HCT116 (cell line): ENCODE results near the gene LY6G6D. TPM values are rescaled to one million over a fixed set of nuclear protein-coding genes. Genes with fewer than 3 reads are reported as not detected.

ENCODE experiments used
- ATAC-seq: fragments of 200-7000 bp; cut with Tn5 transposase; 2 replicates; pipeline ENCODE4 v1.9.1; 2020; ENCODE audit warnings: mild to moderate bottlenecking, moderate library complexity
- BruUV-seq: library from RNA; stranded (reverse); fragments of 400-500 nt; replicated peaks from 2 replicates; lab custom pipeline; 2021; lab: Mats Ljungman, UMichigan
- CTCF ChIA-PET: fragments of 300-600 bp; sonication (Branson Sonifier 250); formaldehyde crosslinking; loops from one replicate; lab custom pipeline; 2021; ENCODE audit warnings: antibody characterized with exemption; lab: Charles Lee
- POLR2A ChIA-PET: fragments of 300-600, 350-600 bp; sonication (Branson Sonifier 250); formaldehyde crosslinking; loops from one replicate; lab custom pipeline; 2021; ENCODE audit warnings: antibody characterized with exemption; lab: Charles Lee
- RAD21 ChIA-PET, 2 experiments: fragments of 300-600 bp; sonication (Branson Sonifier 250); formaldehyde crosslinking; loops; one replicate each; lab custom pipeline; 2023; ENCODE audit warnings: low total read pairs in 2 of 2; ENCODE audit not compliant: uncharacterized antibody in 2 of 2, unreplicated experiment in 2 of 2, low non-redundant PET in 1 of 2; lab: Charles Lee
- DNase-seq: peaks from one replicate; pipeline ENCODE4 v3.0.0-alpha.2; 2010; ENCODE audit warnings: low read depth, low spot score
- H2AFZ ChIP-seq: fragments of 200-600 bp; shearing (Covaris generic), sonication (generic); 2 replicates; pipeline ENCODE4 v1.6.1; 2017; ENCODE audit warnings: low read depth, mixed run types, mixed read lengths, antibody characterized with exemption, low read length; ENCODE audit not compliant: poor library complexity, severe bottlenecking
- H3K27ac ChIP-seq: 2 replicates; pipeline ENCODE4 v1.5.1; 2012; ENCODE audit warnings: low read depth, low read length
- H3K27me3 ChIP-seq: fragments of 200-600 bp; sonication (generic); 2 replicates; pipeline ENCODE4 v1.6.1; 2016; ENCODE audit warnings: mixed run types, low read length, mixed read lengths; ENCODE audit not compliant: insufficient read depth
- H3K36me3 ChIP-seq, 2 experiments: fragments of 200-500 bp in 1 of 2; fragments of 200-600 bp in 1 of 2; sonication (Bioruptor generic) in 1 of 2; sonication (generic) in 1 of 2; 2 replicates each; pipeline versions ENCODE4 v1.5.1 to v1.6.1; 2014 to 2016; ENCODE audit warnings: low read length in 2 of 2, inconsistent platforms in 1 of 2, mixed read lengths in 1 of 2, mixed run types in 1 of 2; ENCODE audit not compliant: insufficient read depth in 2 of 2, control insufficient read depth in 1 of 2
- H3K4me1 ChIP-seq, 2 experiments: fragments of 200-600 bp in 1 of 2; sonication (generic) in 1 of 2; 2 replicates each; pipeline versions ENCODE4 v1.5.1 to v1.6.1; 2012 to 2017; ENCODE audit warnings: low read length in 2 of 2, inconsistent platforms in 1 of 2, mild to moderate bottlenecking in 1 of 2, mixed read lengths in 1 of 2, mixed run types in 1 of 2, moderate library complexity in 1 of 2; ENCODE audit not compliant: insufficient read depth in 2 of 2, control insufficient read depth in 1 of 2
- H3K4me2 ChIP-seq: fragments of 200-600 bp; sonication (generic); 2 replicates; pipeline ENCODE4 v1.6.1; 2017; ENCODE audit warnings: mixed run types, low read length, mixed read lengths
- H3K4me3 ChIP-seq, 2 experiments: fragments of 200-600 bp in 1 of 2; sonication (generic) in 1 of 2; replicated peaks in 1 of 2; 2 replicates each; pipeline ENCODE4 v1.5.1; 2011 to 2016; ENCODE audit warnings: low read length in 2 of 2, control low read depth in 1 of 2, low read depth in 1 of 2, mild to moderate bottlenecking in 1 of 2, mixed read lengths in 1 of 2, mixed run types in 1 of 2
- H3K79me2 ChIP-seq: fragments of 200-600 bp; sonication (generic); 2 replicates; pipeline ENCODE4 v1.6.1; 2017; ENCODE audit warnings: mild to moderate bottlenecking, mixed run types, low read length, moderate library complexity, mixed read lengths; ENCODE audit not compliant: insufficient read depth
- H3K9ac ChIP-seq: fragments of 200-600 bp; sonication (generic); 2 replicates; pipeline ENCODE4 v1.6.1; 2016; ENCODE audit warnings: low read length, mixed read lengths
- H3K9me2 ChIP-seq: fragments of 200-600 bp; sonication (generic), shearing (Covaris generic); 2 replicates; pipeline ENCODE4 v1.6.1; 2017; ENCODE audit warnings: mixed run types, mild to moderate bottlenecking, moderate library complexity; ENCODE audit not compliant: insufficient read depth
- H3K9me3 ChIP-seq, 2 experiments: fragments of 200-500 bp in 1 of 2; fragments of 200-600 bp in 1 of 2; sonication (Bioruptor generic) in 1 of 2; sonication (generic) in 1 of 2; 2 replicates each; pipeline ENCODE4 v1.6.1; 2014 to 2017; ENCODE audit warnings: low read length in 2 of 2, mixed read lengths in 2 of 2, inconsistent platforms in 1 of 2, low read depth in 1 of 2, mild to moderate bottlenecking in 1 of 2, mixed run types in 1 of 2, moderate library complexity in 1 of 2; ENCODE audit not compliant: control insufficient read depth in 1 of 2, insufficient read depth in 1 of 2
- H4K20me1 ChIP-seq: fragments of 200-600 bp; sonication (generic), shearing (Covaris generic); 2 replicates; pipeline ENCODE4 v1.6.1; 2017; ENCODE audit warnings: mixed run types, mild to moderate bottlenecking, moderate library complexity; ENCODE audit not compliant: insufficient read depth
- CBX3 ChIP-seq: IDR thresholded peaks from 2 replicates; pipeline ENCODE4 v1.6.1; 2012; ENCODE audit warnings: low read depth
- EGR1 ChIP-seq: IDR thresholded peaks from 2 replicates; pipeline ENCODE4 v1.6.1; 2012; ENCODE audit warnings: low read depth
- JUND ChIP-seq: IDR thresholded peaks from 2 replicates; pipeline ENCODE4 v1.6.1; 2012
- POLR2AphosphoS5 ChIP-seq: IDR thresholded peaks from 2 replicates; pipeline ENCODE4 v1.6.1; 2011; ENCODE audit warnings: mild to moderate bottlenecking, low read depth, low read length, moderate library complexity
- RAD21 ChIP-seq: IDR thresholded peaks from 2 replicates; pipeline ENCODE4 v1.6.1; 2012; ENCODE audit warnings: low read depth, mild to moderate bottlenecking
- SRF ChIP-seq: IDR thresholded peaks from 2 replicates; pipeline ENCODE4 v1.6.1; 2012; ENCODE audit warnings: low read depth
- YY1 ChIP-seq: IDR thresholded peaks from 2 replicates; pipeline ENCODE4 v1.6.1; 2011; ENCODE audit warnings: low read length, low read depth, moderate library complexity, mild to moderate bottlenecking; ENCODE audit not compliant: insufficient replicate concordance; ENCODE audit errors: extremely low read depth
- intact Hi-C: fragments of 100-400 bp; cut with micrococcal nuclease; formaldehyde crosslinking; loops from 2 replicates; pipeline ENCODE4 v1.10.0; 2022
- total RNA-seq: library from RNA; stranded (reverse); gene quantifications from one replicate; pipeline ENCODE4 v1.2.1, GENCODE V29; 2021; ENCODE audit not compliant: unreplicated experiment
- TF ChIP-seq, protein P1 (sequence below): IDR thresholded peaks from 2 replicates; pipeline ENCODE4 v1.6.1; 2011; ENCODE audit warnings: mild to moderate bottlenecking, low read length, moderate library complexity; ENCODE audit not compliant: insufficient replicate concordance; ENCODE audit errors: extremely low read depth
- TF ChIP-seq, protein P2 (sequence below): IDR thresholded peaks from 2 replicates; pipeline ENCODE4 v1.6.1; 2012
- TF ChIP-seq, protein P3 (sequence below), 3 experiments: fragments of 200-600 bp in 1 of 3; sonication (generic) in 1 of 3; IDR thresholded peaks in 2 of 3; conservative IDR thresholded peaks in 1 of 3; 2 replicates each; pipeline ENCODE4 v1.5.1; 2012 to 2017; ENCODE audit warnings: low read depth in 2 of 3, low read length in 2 of 3, antibody characterized with exemption in 1 of 3, borderline replicate concordance in 1 of 3, control low read depth in 1 of 3, mild to moderate bottlenecking in 1 of 3, mixed read lengths in 1 of 3, mixed run types in 1 of 3, moderate library complexity in 1 of 3; ENCODE audit not compliant: insufficient read depth in 1 of 3
- TF ChIP-seq, protein P4 (sequence below): IDR thresholded peaks from 2 replicates; pipeline ENCODE4 v1.6.1; 2012; ENCODE audit warnings: low read depth

Gene LY6G6D
- total RNA-seq, 1 experiment from 2014 or later = not detected

DNA sequence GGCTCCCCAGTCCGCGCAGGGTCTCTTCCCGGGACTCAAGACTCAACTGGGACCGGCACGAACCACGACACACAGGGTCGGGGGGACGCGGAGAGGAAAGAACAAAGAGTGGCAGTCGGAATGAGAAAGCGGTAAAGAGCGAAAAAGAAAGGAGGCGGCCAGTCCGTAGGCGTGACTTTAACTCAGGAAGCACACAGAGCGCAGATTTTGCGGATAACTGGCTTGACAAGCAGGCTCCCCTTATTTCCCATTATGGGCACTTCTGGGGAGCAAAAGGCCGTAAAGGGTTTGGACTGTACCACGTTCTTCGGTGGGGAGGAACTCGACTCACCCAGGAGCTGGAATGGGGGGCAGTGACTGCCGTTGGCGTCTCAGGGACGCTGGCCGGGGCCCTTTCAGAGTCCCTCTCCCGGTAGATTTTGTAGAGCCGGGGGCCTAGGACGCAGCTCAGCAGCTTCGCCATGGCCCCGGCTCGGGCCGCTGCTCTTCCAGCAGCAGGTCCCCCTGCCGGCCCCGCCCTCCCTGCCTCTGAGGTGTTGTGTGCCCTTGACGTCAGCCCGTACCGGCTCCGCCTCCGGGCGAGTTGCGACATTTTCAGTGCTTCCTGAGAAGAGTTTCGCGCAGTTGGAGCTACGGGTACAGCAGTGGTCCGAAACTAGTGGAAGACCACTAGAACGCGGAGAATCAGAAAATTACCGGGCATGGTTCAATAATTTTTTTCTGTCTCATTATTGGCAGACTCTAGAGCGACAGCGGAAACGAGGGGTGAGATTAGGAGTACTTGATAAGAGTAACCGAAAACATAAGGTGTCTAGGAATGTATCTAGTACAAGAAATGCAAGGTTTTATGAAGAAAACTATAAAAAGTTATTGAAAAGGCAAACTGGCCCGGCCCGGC lies 12.1 kb upstream of the LY6G6D start, which contains the start of gene ABHD16A (continued):
- TF ChIP-seq, protein P1, sequence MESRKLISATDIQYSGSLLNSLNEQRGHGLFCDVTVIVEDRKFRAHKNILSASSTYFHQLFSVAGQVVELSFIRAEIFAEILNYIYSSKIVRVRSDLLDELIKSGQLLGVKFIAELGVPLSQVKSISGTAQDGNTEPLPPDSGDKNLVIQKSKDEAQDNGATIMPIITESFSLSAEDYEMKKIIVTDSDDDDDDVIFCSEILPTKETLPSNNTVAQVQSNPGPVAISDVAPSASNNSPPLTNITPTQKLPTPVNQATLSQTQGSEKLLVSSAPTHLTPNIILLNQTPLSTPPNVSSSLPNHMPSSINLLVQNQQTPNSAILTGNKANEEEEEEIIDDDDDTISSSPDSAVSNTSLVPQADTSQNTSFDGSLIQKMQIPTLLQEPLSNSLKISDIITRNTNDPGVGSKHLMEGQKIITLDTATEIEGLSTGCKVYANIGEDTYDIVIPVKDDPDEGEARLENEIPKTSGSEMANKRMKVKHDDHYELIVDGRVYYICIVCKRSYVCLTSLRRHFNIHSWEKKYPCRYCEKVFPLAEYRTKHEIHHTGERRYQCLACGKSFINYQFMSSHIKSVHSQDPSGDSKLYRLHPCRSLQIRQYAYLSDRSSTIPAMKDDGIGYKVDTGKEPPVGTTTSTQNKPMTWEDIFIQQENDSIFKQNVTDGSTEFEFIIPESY = peak; percentile 77
- TF ChIP-seq EGR1 (no peak), SRF (no peak; the same call in none of the 2 replicates), RAD21 (no peak; the same call in 1 of the 2 replicates), POLR2AphosphoS5 (peak; percentile 95)
- TF ChIP-seq, protein P2, sequence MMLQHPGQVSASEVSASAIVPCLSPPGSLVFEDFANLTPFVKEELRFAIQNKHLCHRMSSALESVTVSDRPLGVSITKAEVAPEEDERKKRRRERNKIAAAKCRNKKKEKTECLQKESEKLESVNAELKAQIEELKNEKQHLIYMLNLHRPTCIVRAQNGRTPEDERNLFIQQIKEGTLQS = no peak

DNA sequence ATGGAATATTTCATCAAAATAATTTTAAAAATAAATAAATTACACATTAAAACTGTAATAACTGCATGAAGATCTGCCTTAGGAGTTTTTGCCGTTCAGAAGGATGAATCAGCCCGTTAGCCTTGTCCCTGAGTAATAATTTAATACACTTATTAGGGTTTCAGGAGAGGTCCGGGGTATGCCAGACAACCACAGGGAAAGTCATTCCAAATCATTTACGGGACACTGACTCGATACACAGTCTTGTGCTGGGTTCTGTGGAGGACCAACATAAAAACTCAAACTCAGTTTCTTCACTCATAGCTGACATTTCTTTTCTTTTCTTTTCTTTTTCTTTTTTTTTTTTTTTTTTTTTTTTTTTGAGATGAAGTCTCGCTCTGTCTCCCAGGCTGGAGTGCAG lies 9.2 kb upstream of the LY6G6D start:
- no peaks in the 10 kb centered on the region for H3K27me3 ChIP-seq
- no peak overlapping the region for H3K4me2 ChIP-seq
- CTCF ChIA-PET = no interaction called here
- RAD21 ChIA-PET = no interaction called here
- POLR2A ChIA-PET = no interaction called here
- intact Hi-C loops = no loop called here
- no peak overlapping the region for H3K27ac ChIP-seq
- H3K79me2 ChIP-seq = peaks cover 13% of the 10 kb centered on the region
- peaks cover 8 to 21% of the 10 kb centered on the region in 2 experiments; a peak in 3 of 4 replicates for H3K4me1 ChIP-seq
- H3K4me3 ChIP-seq = no peak overlapping the region
- H3K9me2 ChIP-seq = no peaks in the 10 kb centered on the region
- no peaks in the 10 kb centered on the region for H3K36me3 ChIP-seq
- no TSS peak for BruUV-seq
- H3K9ac ChIP-seq = no peak overlapping the region
- H3K9me3 ChIP-seq = no peaks in the 10 kb centered on the region
- no peak for DNase-seq
- ATAC-seq = no peak
- H2AFZ ChIP-seq = no peak overlapping the region
- no peaks in the 10 kb centered on the region for H4K20me1 ChIP-seq
- TF ChIP-seq, protein P3, sequence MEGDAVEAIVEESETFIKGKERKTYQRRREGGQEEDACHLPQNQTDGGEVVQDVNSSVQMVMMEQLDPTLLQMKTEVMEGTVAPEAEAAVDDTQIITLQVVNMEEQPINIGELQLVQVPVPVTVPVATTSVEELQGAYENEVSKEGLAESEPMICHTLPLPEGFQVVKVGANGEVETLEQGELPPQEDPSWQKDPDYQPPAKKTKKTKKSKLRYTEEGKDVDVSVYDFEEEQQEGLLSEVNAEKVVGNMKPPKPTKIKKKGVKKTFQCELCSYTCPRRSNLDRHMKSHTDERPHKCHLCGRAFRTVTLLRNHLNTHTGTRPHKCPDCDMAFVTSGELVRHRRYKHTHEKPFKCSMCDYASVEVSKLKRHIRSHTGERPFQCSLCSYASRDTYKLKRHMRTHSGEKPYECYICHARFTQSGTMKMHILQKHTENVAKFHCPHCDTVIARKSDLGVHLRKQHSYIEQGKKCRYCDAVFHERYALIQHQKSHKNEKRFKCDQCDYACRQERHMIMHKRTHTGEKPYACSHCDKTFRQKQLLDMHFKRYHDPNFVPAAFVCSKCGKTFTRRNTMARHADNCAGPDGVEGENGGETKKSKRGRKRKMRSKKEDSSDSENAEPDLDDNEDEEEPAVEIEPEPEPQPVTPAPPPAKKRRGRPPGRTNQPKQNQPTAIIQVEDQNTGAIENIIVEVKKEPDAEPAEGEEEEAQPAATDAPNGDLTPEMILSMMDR (IDR thresholded peaks at IDR 0.05 in 2 of 3, conservative IDR thresholded peaks at IDR 0.05 in 1 of 3; ENCODE audit: borderline replicate concordance in 1 of 3, insufficient read depth in 1 of 3, low read depth in 2 of 3, low read length in 2 of 3) = no peak
- TF ChIP-seq, protein P4, sequence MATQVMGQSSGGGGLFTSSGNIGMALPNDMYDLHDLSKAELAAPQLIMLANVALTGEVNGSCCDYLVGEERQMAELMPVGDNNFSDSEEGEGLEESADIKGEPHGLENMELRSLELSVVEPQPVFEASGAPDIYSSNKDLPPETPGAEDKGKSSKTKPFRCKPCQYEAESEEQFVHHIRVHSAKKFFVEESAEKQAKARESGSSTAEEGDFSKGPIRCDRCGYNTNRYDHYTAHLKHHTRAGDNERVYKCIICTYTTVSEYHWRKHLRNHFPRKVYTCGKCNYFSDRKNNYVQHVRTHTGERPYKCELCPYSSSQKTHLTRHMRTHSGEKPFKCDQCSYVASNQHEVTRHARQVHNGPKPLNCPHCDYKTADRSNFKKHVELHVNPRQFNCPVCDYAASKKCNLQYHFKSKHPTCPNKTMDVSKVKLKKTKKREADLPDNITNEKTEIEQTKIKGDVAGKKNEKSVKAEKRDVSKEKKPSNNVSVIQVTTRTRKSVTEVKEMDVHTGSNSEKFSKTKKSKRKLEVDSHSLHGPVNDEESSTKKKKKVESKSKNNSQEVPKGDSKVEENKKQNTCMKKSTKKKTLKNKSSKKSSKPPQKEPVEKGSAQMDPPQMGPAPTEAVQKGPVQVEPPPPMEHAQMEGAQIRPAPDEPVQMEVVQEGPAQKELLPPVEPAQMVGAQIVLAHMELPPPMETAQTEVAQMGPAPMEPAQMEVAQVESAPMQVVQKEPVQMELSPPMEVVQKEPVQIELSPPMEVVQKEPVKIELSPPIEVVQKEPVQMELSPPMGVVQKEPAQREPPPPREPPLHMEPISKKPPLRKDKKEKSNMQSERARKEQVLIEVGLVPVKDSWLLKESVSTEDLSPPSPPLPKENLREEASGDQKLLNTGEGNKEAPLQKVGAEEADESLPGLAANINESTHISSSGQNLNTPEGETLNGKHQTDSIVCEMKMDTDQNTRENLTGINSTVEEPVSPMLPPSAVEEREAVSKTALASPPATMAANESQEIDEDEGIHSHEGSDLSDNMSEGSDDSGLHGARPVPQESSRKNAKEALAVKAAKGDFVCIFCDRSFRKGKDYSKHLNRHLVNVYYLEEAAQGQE = no peak
- TF ChIP-seq CBX3 (no peak), JUND (no peak), YY1 (no peak), EGR1 (no peak)
- TF ChIP-seq, protein P1 = no peak
